ENCODE data around the gene CYP26B1.

Gene CYP26B1

GRCh38 chr2:72143441-72144273 lies 4.0 kb downstream of the CYP26B1 start:
- ATAC-seq (ENCODE audit: insufficient read depth, low read depth) (no peak), DNase-seq (no peak)
- no peak for TF ChIP-seq EZH2 (IDR thresholded peaks at IDR 0.05; ENCODE audit: borderline replicate concordance, low read depth, low read length, severe bottlenecking)
- H3K9ac ChIP-seq (ENCODE audit: low read depth, low read length) = no peak overlapping the region
- H3K4me1 ChIP-seq (ENCODE audit: insufficient read depth, low read length) = no peaks in the 10 kb centered on the region
- no peak overlapping the region for H3K4me2 ChIP-seq (ENCODE audit: insufficient read depth, low read length)
- H3K9me3 ChIP-seq (ENCODE audit: insufficient read depth, low read length, severe bottlenecking) = peaks cover 3% of the 10 kb centered on the region
- H3K27me3 ChIP-seq (ENCODE audit: insufficient read depth, low read length, poor library complexity) = no peaks in the 10 kb centered on the region
- no peaks in the 10 kb centered on the region for H3K79me2 ChIP-seq (ENCODE audit: insufficient read depth, low read length)
- H3K36me3 ChIP-seq (ENCODE audit: insufficient read depth, low read length) = no peaks in the 10 kb centered on the region
- no peak overlapping the region for H3K4me3 ChIP-seq (ENCODE audit: low read depth in 1 of 2, low read length in 2 of 2)
- H4K20me1 ChIP-seq (ENCODE audit: insufficient read depth, low read length) = no peaks in the 10 kb centered on the region
- H2AFZ ChIP-seq (ENCODE audit: low read depth, low read length) = no peak overlapping the region
- no peak overlapping the region for H3K27ac ChIP-seq (ENCODE audit: low read length)

- H3K27ac ChIP-seq (ENCODE audit: low read length) = no peak overlapping the region
- DNase-seq (no peak), ATAC-seq (ENCODE audit: insufficient read depth, low read depth) (no peak)
- peaks cover 3% of the 10 kb centered on the region for H3K9me3 ChIP-seq (ENCODE audit: insufficient read depth, low read length, severe bottlenecking)
- H3K36me3 ChIP-seq (ENCODE audit: insufficient read depth, low read length) = no peaks in the 10 kb centered on the region
- TF ChIP-seq EZH2 (IDR thresholded peaks at IDR 0.05; ENCODE audit: borderline replicate concordance, low read depth, low read length, severe bottlenecking) (no peak), CTCF (IDR thresholded peaks at IDR 0.05; ENCODE audit: borderline replicate concordance, extremely low read depth, low read length, poor library complexity, severe bottlenecking) (no peak)
- no peak overlapping the region for H2AFZ ChIP-seq (ENCODE audit: low read depth, low read length)
- no peaks in the 10 kb centered on the region for H3K79me2 ChIP-seq (ENCODE audit: insufficient read depth, low read length)
- no peaks in the 10 kb centered on the region for H4K20me1 ChIP-seq (ENCODE audit: insufficient read depth, low read length)
- no peaks in the 10 kb centered on the region for H3K27me3 ChIP-seq (ENCODE audit: insufficient read depth, low read length, poor library complexity)
- no peaks in the 10 kb centered on the region for H3K4me1 ChIP-seq (ENCODE audit: insufficient read depth, low read length)
- H3K4me2 ChIP-seq (ENCODE audit: insufficient read depth, low read length) = no peak overlapping the region
- H3K4me3 ChIP-seq (ENCODE audit: low read depth in 1 of 2, low read length in 2 of 2) = no peak overlapping the region
- H3K9ac ChIP-seq (ENCODE audit: low read depth, low read length) = no peak overlapping the region
Observed at GRCh38 chr2:72142570-72143440, 4.9 kb downstream of the CYP26B1 start.

- H3K4me1 ChIP-seq (ENCODE audit: insufficient read depth, low read length) = no peaks in the 10 kb centered on the region
- no peak overlapping the region for H3K27ac ChIP-seq (ENCODE audit: low read length)
- no peak overlapping the region for H3K4me3 ChIP-seq (ENCODE audit: low read depth in 1 of 2, low read length in 2 of 2)
- no peaks in the 10 kb centered on the region for H3K79me2 ChIP-seq (ENCODE audit: insufficient read depth, low read length)
- H3K9me3 ChIP-seq (ENCODE audit: insufficient read depth, low read length, severe bottlenecking) = peaks cover 3% of the 10 kb centered on the region
- no peaks in the 10 kb centered on the region for H3K27me3 ChIP-seq (ENCODE audit: insufficient read depth, low read length, poor library complexity)
- no peak overlapping the region for H2AFZ ChIP-seq (ENCODE audit: low read depth, low read length)
- H4K20me1 ChIP-seq (ENCODE audit: insufficient read depth, low read length) = no peaks in the 10 kb centered on the region
- DNase-seq = no peak
- no peak overlapping the region for H3K9ac ChIP-seq (ENCODE audit: low read depth, low read length)
- no peak overlapping the region for H3K4me2 ChIP-seq (ENCODE audit: insufficient read depth, low read length)
- no peaks in the 10 kb centered on the region for H3K36me3 ChIP-seq (ENCODE audit: insufficient read depth, low read length)
- ATAC-seq (ENCODE audit: insufficient read depth, low read depth) = no peak
- TF ChIP-seq EZH2 (IDR thresholded peaks at IDR 0.05; ENCODE audit: borderline replicate concordance, low read depth, low read length, severe bottlenecking) (no peak), CTCF (IDR thresholded peaks at IDR 0.05; ENCODE audit: borderline replicate concordance, extremely low read depth, low read length, poor library complexity, severe bottlenecking) (no peak)
Observed at GRCh38 chr2:72141881-72142451, 5.7 kb downstream of the CYP26B1 start.

Measured in DND-41 (cell line).